Anterior cingulate cortex (tissue), 58 donors: ENCODE measurements around the gene TUBB.

Experiments
- DNase-seq, 58 donors: peaks; one replicate each; lab custom pipeline; 2025; lab: John Stamatoyannopoulos, UW

TUBB gene

DNA sequence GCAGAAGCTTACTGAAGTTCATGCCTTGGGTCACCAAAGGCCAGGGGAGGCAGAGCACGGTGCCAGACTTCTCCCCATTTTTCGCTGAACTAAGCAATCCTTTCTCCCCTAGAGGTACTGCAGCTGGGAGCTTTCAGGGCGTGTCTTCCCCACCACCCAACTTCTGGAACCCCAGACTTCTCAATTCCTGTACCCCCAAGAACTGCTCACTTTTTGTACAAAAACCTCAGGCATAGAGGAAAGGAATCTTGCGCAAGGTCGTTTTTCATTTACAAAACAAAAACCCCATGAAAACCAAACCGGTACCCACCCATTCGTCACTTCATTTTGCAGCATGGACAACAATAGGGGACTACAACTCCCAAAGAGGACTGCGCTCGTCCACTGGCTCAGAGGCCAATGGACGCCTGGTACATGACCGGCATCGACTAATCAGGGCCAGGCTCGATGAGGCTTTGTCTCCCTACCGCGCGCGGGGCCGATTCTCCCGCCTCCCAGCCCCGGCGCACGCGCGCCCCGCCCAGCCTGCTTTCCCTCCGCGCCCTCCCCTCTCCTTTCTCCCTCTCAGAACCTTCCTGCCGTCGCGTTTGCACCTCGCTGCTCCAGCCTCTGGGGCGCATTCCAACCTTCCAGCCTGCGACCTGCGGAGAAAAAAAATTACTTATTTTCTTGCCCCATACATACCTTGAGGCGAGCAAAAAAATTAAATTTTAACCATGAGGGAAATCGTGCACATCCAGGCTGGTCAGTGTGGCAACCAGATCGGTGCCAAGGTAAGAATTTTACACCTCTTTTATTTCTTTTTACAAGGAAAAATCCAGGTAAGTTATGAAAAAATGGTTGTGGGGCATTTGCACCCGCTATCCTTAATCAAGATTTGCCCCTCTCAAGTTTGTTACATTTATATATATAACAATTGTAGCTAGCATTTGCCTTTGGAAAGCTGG is at the start of gene TUBB:
Gene TUBB, plus strand, starts transcription at position 562 of the 947 bp plus-strand sequence. Its CDS starts 155 bp downstream, at position 717.
- peak; percentile 69 to 99 (median 97) for DNase-seq

DNA sequence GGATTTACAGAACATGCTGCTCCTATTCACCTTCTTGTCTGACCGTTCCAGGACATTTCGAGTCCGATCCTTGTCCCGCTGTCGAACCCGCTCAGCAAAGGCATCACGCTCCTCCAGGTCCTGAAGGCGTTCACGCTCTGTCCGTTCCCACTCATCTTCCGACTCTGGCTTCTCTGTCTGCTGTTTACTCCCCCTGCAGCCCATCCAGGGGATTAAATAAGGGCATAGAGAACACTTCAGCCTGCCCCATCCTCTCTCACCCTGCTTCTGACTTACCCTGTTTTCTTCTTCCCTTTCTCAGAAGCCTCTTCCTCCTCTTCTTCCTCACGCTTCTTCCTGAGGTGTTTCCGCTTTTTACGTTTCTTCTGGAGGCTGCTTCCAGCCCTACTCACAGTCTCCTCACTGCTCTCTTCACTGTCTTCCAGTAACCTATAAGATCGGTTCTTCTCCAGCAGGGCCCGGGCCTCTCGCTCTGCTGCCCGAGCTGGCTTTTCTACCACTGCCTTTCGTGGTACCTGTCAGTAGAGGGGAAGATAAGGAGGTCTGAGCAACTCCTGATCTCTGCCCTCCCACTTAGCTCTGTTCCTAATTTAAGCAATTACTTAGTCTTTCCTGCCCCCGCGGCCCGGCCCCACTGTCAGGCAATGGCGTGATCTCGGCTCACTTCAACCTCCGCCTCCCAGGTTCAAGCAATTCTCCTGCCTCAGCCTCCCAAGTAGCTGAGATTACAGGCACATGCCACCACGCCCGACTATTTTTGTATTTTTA is 49.2 kb upstream of the TUBB start:
- no peak for DNase-seq

DNA sequence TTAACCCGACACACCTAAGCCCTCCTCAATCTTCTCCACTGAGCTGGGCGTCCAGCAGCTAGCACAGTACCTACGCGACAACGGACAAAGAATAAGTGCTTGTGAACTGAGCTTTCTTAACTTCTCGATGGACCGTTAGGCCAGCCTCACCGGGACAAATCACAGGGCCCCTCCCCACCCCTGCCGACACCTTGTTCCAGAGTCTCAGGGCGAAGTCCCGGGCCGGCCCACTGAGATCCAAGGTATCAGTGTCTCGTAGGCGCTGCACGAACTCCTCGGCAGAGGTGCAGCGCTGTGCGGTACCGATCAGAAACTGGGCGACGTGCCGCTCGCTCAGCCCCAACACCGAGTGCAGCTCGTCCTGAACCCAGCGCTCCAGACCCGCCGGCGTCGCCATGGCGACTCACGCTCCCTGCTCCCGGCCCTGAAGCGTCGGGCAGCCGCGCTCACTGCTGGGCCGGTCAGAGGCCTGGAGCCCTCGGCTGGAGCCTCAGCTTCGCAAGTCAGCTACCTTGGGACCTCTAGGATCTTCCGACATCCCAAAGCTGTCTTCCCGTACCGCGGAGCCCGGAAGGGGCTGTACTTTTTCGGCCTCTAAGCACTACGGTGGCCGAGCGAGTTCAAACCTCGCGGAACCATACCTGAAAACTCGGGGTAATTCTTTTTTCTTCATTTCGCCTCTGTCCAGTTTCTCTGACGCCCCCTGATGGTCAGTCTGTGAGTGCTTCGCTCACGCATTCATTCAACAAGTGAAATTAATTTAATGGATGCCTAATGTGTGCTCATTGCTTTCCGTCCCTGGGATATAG is 47.5 kb upstream of the TUBB start, which contains the start of gene DHX16:
Gene DHX16, minus strand, starts transcription at position 562 of the 809 bp plus-strand sequence. Its CDS starts 165 bp downstream, at position 397.
- DNase-seq, result peak in 57 of 58 donors; percentile 48 to 94 (median 83)

DNA sequence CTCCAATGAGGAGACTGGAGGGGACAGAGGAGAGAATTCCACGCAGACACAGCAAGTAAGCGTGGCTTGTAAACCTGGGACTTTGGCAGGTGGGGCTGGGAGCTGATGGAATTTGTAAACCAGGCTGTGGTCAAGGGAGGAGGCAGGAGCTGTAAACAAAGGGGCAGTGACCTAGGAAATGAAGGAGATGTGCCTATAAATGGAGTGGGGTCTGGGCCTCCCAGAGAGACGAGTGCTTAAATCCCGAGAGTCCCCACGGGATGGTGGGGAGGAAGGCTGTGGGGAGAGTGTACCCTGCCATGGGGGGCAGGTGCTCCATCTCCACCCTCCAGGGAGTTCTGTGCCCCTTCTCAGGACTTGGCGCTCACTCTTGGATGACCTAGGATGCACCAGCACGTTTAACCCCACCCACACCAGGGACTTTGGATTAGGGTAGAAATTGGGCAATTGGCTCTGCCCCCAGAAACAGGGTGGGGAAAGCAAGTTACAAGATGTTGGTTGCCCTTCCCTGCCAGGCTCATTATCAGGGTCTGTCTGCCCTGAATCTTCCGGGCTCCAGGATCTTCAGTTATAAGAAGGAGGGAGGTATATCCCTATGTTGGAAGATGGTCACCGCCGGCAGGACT is 43.4 kb upstream of the TUBB start:
- DNase-seq, result no peak

DNA sequence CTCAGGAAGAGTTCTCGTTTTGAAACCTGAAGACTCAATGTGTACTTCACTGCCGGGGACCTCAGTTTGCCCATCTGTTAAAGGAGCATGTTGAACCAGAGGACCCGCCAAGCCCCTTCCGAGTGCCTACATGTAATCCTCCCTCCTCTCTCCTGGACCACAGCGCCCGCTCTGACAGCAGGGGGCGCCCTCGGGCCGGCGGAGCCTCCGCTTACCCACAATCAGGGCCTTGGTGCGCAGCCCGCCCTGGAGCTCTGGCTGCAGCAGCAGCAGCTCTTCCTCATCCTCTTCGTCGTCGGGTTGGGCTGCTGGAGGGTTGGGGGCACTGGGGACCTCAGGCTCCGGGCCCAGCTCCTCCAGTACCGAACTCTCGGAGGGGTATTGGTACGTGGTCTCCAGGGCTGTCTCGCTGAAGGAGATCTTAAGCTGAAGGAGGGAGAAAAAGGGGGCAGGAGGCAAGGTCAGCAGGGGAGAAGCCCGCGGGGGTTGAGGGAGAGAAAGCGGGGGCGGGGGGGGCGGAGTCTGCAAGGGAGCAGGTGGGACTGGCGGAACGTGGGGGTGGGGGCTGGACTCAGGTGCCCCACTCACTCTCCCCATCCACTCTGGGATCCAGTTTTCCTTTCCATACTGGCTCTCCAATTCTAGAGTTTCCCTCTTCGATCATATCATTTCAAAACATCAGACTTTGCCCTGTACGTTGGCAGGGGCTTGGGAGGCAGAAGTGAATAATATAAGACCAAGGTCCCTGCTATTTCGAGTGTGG is 41.0 kb upstream of the TUBB start:
- peak in 55 of 58 donors; percentile 29 to 87 (median 70) for DNase-seq

DNA sequence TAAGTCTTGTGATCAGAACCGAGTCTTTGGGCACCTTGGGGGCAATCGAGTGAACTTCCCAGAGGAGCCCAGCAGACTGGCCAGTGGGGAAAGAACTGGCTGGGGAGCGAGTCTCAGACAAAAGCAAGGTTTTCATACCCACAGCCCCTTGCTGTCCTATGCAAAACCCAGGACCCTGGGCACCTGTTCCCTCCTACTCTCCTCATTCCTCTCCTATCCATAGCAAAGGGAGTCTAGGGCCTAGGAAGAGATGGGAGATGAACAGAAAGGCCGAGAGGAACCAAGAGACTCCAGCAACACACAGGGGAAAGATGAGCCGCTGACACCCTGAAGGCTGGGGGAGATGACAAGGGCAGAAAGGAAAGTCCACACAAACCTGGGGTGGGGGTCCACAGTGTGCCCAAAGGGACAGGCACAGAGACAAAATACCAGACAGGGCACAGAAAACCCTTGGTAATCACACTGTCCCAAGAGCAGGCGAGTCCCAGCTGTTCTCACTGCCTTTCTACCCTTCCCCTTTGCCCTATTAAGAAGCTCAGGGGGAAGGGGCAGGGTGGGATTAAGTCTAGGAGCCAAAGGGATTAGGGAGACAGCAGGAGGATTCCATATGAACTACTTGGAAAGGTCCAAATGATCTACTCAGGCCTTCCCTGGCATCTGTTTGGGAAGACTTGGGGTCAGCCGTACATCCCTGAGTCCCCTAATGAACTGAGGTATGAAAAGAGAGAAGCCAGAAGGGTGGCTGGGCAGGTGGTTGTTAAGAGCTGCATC is 40.2 kb upstream of the TUBB start:
- DNase-seq, result no peak

DNA sequence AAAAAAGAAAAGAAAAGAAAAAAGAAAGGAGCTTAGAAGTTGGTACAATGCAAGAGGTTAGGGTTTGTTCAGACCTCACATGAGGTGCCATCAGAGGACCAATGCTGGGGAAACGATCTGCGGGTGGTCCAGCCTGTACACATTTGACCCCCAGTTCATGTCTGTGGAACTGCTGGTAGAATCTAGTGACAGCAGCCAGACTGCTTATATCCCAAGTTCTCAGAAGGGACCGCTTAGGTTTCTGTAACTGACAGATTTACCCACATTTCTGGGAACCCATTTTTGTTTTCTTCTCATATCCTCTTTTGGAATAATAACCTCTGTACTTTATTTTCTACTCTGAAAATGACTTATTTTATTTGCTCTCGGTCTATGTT is 38.4 kb upstream of the TUBB start:
- DNase-seq, result no peak

DNA sequence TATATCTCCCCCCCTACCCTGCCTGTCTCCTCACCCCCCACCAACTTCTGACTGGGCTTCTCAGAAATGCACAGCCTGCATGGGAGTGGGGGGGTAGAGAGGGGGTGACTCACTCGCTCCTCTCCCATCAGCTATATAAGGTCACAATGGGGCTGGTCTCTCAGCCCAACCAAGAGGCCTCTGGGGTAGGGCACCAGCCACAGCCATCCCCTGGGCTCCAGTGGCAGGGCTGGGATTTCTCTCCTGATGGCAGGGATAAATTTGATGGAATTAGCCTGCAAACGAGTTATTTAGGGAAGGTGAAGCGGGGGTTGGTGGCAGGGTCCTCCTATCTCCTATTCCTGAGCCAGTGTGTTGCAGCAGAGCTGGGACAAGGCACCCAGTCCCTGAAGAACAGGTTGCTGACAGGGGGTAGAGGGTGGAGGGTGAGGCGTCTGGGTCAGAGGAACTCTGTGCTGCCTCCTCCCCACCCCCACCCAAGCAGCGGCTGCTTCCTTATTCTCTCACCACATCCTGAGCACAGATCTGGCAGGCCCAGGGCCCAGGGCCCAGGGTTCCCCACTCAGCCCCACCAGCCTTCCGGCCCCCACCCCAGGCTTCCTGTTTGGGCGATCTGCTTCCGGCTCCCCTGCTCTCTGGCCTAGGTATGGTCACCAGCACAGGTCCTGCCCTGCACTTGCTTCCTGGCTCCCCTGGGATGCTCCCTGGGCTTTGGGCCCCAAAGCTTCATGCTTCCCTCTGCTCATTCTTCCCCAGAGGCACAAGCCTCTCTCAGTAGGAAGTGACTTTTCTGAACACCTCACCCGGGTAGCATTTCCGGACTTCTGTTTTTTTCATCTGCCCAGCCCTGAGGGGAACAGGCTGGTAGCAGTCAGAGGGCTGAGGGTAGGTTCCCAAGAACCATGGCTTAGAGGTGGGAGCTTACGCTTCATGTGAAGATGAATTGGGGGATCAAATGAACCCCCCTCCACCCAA is 37.7 kb upstream of the TUBB start:
- peak in 43 of 58 donors; percentile 7 to 68 (median 36) for DNase-seq

DNA sequence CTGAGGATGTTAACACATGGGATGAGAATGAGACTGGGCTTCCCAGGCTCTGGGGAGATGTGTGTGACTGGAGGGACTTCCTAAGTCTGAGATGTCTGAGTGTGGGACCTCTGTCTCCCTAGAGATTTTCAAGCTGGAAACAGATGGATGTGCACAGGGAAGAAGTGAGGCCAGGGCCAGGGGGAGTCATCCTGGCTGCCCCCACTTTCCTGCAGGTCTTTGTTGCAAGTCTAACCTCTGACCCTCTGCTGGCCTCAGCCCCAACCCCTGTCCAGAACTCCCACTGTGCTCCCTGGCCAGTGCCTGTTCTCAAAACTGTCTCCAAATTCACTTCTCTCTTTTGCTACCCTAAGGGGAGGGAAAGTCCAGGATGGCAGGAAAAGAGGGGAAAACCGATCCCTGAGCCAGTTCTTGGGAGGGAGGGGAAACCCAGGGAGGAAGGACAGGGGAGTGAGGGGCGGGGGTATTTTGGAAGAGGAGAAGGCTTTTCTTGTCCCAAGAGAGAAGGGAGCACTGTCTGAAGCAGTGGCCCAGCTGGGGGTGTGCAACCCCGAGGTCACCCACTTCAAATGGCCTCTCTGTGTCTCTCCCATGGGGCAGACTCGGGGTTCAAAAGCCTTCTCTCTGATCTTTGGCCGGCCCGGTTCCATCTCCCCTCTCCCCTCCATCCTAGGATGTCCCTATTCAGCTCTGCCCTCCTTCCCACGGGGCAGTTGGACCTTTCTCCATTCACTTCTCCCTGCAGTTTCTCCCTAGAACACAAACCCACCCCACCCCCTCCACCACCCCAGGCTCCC is 36.8 kb upstream of the TUBB start:
- DNase-seq, result peak in 4 of 58 donors; percentile 5 to 13 (median 7)

DNA sequence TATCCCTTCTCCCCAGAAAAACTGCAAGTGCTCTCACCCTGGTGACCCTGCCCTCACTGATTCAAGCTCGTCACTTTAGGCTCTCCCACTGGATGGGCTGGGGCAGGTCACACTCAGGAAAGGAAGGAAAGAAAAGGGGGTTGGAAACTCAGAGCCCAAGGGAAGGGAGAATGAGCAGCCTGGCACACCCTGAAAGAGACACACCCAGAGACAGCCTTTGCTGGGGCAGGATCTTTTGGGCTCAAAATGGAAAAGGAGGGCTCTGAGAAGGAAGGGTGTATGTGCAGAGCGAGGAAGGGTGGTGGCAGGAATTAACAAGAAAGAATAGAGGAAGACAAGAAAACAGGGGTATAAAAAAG is 36.2 kb upstream of the TUBB start:
- DNase-seq, result peak in 1 of 58 donors; percentile 5

DNA sequence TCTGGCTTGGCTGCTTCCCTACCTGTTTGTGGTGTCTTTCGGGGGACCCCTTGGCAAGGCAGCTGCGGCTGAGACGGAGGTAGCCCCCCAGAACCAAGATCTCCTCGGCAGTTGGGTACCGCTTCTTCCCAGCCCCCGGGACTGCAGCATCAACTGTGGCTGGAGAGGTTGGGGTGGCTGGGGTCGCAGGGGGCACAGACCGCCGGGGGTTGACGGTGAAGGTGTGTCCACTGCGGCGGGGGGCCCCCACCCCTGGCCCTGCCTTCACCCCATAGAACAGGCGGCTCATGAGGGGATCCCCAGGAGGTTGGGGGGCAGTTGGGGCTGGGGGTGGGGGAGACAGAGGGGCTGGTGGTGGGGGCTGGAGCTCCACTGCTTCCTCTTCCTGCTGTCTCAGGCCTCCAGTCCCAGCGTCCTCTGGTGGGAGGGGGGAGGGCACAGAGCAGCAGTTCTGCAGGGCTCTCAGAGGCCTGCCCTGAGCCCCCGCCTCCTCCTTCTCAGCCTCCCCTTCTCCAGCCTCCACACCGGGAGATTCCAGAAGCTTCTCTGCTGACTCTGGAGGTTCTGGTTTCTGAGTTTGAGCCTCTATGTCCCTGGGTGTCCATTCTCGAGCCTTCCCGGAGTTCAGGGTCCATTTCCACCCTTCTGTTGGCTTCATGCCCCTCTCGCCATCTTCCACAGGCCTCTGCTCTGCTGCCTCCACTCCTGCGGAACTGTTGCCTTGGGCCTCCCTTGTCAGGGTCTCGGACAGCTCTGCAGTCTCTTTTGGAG is 35.6 kb upstream of the TUBB start:
- DNase-seq, result peak in 15 of 58 donors; percentile 2 to 32 (median 14)

DNA sequence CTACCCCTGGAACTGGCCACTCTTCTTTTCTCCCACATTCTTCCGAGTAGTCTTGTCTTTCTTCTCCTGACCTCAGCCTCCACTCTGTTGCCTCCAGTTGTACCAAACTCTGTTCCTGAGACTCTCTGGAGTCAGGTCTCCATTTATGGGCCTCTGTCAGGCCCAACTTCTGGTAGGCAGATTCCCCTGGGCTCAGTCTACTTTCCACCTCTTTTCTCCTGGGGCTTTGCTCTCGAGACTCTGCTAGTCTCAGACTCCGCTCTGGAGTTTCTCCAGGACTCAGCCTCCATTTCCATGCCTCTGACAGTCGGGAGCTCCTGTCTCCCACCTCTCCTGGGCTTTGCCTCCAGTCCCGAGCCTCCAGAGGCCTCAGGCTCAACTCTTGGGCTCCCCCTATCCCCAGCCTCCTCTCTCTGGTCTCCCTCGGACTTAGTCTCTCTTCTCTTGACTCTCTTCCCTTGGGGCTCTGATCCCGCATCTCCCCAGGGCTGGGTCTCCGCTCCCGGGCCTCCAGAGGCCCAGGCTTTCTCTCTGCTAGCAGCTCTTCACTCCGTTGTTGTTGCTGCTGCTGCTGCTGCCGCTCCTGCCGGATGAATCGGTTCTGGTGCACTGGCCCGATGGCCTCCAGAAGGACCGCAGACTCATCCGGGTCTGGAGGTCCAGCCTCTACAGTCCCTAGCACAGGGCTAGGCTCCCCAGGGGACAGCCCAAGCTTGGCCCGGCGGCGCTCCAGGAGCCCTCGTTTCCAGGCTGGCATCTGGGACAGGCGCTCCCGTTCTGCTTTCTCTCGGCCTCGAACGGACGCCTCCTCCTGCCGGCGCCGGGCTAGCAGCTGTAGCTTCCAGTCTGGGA is 34.8 kb upstream of the TUBB start:
- DNase-seq, result no peak

DNA sequence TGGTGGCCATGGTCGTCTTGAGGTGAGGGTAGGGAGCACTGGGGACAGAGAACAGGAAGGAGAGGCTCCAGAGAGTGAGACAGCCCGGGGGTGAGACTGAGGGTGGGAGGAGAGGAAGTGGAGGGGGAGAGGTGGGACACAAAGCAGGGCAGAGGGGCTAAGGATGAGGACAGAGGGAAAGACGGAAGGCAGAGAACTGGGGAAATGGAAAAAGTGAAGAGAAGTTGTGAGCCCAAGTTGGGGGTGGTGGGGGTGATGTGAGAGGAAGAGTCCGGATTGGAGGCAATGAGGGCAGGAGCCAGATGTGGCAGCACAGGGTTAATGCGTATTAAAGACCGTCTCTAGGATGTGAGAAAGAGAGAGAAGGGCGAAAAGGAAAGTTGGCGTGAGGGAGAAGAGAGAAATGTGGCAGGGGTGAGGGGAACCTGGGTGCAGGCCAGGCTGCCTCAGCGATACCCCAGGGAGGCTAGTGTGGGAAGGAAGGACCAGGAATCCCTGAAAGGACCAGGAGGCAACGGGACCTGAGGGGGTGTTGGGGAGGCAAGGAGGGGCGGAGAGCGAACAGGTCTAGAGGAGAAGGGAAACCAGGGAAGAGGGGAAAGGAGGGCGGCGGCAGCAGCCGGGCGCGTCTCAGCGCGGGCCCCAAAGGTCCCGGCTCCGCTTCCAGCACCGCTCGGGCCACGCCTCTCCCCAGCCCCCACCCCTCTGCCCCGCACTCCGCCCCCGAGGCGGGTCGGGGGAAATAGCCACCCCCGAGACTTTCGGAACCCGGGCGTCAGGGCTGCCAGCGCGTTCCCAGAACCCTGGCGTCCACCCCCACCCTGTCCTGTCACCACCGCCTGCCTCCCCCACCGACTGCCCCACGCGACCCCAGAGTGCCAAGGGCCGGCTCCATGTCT is 33.9 kb upstream of the TUBB start, which contains the start of gene PPP1R18:
Gene PPP1R18, minus strand, starts transcription at position 637 of the 899 bp plus-strand sequence. Its CDS starts 627 bp downstream, at position 10.
- peak in 43 of 58 donors; percentile 8 to 65 (median 43) for DNase-seq
